ENCODE measurements around the gene SLC52A3. TPM values are rescaled to one million over a fixed set of nuclear protein-coding genes. Genes with fewer than 3 reads are reported as not detected.

Gene SLC52A3
- total and polyA plus RNA-seq, 2 donors (not counting 3 experiments of a cell fraction or from before 2014, with no cell fraction given): not detected

Other genes with a start within 250 kb of the SLC52A3 start
- gene CSNK2A1, start 224.7 kb downstream of the SLC52A3 start, total RNA-seq: 134 and 142 TPM in 2 replicates
- 57.0 and 68.4 TPM in 2 replicates for gene CSNK2A1, start 224.7 kb downstream of the SLC52A3 start, polyA plus RNA-seq
- gene TCF15, start 158.2 kb downstream of the SLC52A3 start, total RNA-seq: 1.3 TPM in 1 of 2 replicates, not detected in the other
- 0.07 and 0.13 TPM in 2 replicates for gene TCF15, start 158.2 kb downstream of the SLC52A3 start, polyA plus RNA-seq
- gene SRXN1, start 115.3 kb downstream of the SLC52A3 start, total RNA-seq: 24.9 and 29.7 TPM in 2 replicates
- gene SRXN1, start 115.3 kb downstream of the SLC52A3 start, polyA plus RNA-seq: 18.0 and 19.3 TPM in 2 replicates
- gene SCRT2, start 92.7 kb downstream of the SLC52A3 start, total RNA-seq: not detected in 2 replicates
- not detected in 2 replicates for gene SCRT2, start 92.7 kb downstream of the SLC52A3 start, polyA plus RNA-seq
- 4.6 and 5.8 TPM in 2 replicates for gene FAM110A, start 65.2 kb upstream of the SLC52A3 start, total RNA-seq
- 5.4 and 7.2 TPM in 2 replicates for gene FAM110A, start 65.2 kb upstream of the SLC52A3 start, polyA plus RNA-seq
- not detected in 2 replicates for gene ANGPT4, start 147.8 kb upstream of the SLC52A3 start, total RNA-seq
- not detected in 2 replicates for gene ANGPT4, start 147.8 kb upstream of the SLC52A3 start, polyA plus RNA-seq
- gene RSPO4, start 233.8 kb upstream of the SLC52A3 start, total RNA-seq: not detected in 2 replicates
- not detected in 2 replicates for gene RSPO4, start 233.8 kb upstream of the SLC52A3 start, polyA plus RNA-seq